ENCODE data around the gene TRIM14.

TRIM14 gene

DNA sequence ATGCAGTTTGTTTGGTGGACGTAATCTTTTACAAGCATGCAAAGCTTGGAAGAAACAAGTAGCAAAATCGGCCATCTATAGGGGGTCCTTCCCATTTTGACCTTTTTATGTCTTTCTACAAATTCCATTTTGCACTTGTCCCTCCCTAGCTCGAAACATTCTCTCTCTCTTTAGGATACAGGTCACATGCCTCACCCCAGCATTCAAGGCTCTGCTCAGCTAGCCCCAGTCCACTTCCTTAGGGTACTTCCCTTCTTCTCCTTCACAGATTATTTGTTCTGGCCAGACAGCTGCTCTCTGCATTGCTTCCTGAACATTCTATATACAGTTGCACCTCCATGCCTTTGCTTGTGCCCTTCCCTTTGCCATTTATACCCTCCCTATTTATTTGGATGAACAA, 31.7 kb upstream of the TRIM14 start:
- Histone ChIP-seq H3K4me3 (ENCODE audit: low read depth, low read length) (no peak overlapping the region), H3K27ac (no peak overlapping the region), H3K36me3 (peaks cover 42% of the 10 kb centered on the region), H3K9me3 (ENCODE audit: severe bottlenecking) (no peaks in the 10 kb centered on the region), H3K27me3 (ENCODE audit: insufficient read depth, low read depth, severe bottlenecking) (no peaks in the 10 kb centered on the region)
- TF ChIP-seq, protein P1, sequence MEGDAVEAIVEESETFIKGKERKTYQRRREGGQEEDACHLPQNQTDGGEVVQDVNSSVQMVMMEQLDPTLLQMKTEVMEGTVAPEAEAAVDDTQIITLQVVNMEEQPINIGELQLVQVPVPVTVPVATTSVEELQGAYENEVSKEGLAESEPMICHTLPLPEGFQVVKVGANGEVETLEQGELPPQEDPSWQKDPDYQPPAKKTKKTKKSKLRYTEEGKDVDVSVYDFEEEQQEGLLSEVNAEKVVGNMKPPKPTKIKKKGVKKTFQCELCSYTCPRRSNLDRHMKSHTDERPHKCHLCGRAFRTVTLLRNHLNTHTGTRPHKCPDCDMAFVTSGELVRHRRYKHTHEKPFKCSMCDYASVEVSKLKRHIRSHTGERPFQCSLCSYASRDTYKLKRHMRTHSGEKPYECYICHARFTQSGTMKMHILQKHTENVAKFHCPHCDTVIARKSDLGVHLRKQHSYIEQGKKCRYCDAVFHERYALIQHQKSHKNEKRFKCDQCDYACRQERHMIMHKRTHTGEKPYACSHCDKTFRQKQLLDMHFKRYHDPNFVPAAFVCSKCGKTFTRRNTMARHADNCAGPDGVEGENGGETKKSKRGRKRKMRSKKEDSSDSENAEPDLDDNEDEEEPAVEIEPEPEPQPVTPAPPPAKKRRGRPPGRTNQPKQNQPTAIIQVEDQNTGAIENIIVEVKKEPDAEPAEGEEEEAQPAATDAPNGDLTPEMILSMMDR (IDR thresholded peaks at IDR 0.05; ENCODE audit: low read depth, low read length), result no peak
- DNase-seq, result no peak

DNA sequence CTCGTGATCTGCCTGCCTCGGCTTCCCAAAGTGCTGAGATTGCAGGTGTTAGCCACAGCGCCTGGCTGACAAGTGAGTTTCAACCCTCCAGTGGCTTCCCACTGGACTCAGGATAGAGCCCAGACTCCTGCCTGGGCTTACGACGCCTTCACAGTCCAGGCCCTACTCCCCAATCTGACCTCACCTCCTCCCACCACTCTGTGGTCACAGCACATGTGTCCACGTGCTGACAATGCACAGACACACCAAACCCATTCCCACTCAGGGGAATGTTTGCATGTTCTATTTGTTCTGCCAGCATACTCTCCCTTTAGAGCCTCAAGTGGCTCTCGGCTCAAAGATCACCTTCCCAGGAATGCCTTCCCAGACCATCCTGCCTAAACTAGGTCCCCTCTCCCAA, 31.1 kb upstream of the TRIM14 start:
- H3K9me3 ChIP-seq (ENCODE audit: severe bottlenecking), result no peaks in the 10 kb centered on the region
- TF ChIP-seq, protein P1 (IDR thresholded peaks at IDR 0.05; ENCODE audit: low read depth, low read length), result no peak
- no peak overlapping the region for H3K27ac ChIP-seq
- H3K27me3 ChIP-seq (ENCODE audit: insufficient read depth, low read depth, severe bottlenecking), result no peaks in the 10 kb centered on the region
- H3K36me3 ChIP-seq, result peaks cover 38% of the 10 kb centered on the region
- DNase-seq, result no peak
- no peak overlapping the region for H3K4me3 ChIP-seq (ENCODE audit: low read depth, low read length)

DNA sequence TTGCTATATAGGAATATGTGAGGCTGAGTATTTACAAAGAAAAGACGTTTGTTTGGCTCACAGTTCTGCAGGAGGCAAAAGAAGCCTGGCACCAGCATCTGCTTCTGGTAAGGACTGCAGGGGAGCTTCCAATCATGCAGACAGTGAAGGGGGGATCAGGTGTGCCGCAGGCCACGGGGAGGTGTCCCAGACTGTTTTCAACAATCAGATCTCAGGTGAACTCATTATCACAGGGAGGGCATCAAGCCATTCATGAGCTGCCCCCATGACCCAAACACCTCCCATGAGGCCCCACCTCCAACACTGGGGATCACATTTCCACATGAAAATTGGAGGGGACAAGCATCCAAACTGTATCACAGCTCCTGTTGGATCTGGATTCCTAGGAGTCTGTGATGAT, 30.4 kb upstream of the TRIM14 start:
- Histone ChIP-seq H3K27me3 (ENCODE audit: insufficient read depth, low read depth, severe bottlenecking) (no peaks in the 10 kb centered on the region), H3K27ac (no peak overlapping the region), H3K4me3 (ENCODE audit: low read depth, low read length) (no peak overlapping the region), H3K9me3 (ENCODE audit: severe bottlenecking) (no peaks in the 10 kb centered on the region), H3K36me3 (peaks cover 33% of the 10 kb centered on the region)
- TF ChIP-seq, protein P1 (IDR thresholded peaks at IDR 0.05; ENCODE audit: low read depth, low read length), result no peak
- no peak for DNase-seq

GRCh38 chr9:98148486-98148885, 29.5 kb upstream of the TRIM14 start:
- Histone ChIP-seq H3K27ac (no peak overlapping the region), H3K36me3 (peaks cover 35% of the 10 kb centered on the region), H3K4me3 (ENCODE audit: low read depth, low read length) (no peak overlapping the region), H3K27me3 (ENCODE audit: insufficient read depth, low read depth, severe bottlenecking) (no peaks in the 10 kb centered on the region), H3K9me3 (ENCODE audit: severe bottlenecking) (no peaks in the 10 kb centered on the region)
- no peak for DNase-seq
- TF ChIP-seq, protein P1 (IDR thresholded peaks at IDR 0.05; ENCODE audit: low read depth, low read length), result no peak

DNA sequence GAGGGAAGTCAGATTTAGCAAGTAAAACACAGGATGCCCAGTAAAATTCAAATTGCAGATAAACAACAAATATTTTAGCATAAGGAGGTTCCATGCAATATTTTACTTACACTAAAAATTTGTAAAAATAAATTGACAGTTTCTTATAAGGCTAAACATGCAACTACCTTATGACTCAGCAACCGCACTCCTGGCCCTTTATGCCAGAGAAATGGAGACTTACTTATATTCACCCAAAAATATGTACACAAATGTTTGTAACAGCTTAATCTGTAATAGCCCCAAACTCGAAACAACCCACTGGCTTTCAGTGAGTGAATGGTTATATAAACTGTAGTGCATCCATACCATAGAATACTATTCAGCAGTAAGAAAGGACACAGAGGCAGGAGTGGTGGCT, 28.6 kb upstream of the TRIM14 start:
- Histone ChIP-seq H3K36me3 (peaks cover 31% of the 10 kb centered on the region), H3K4me3 (ENCODE audit: low read depth, low read length) (no peak overlapping the region), H3K9me3 (ENCODE audit: severe bottlenecking) (no peaks in the 10 kb centered on the region), H3K27ac (no peak overlapping the region), H3K27me3 (ENCODE audit: insufficient read depth, low read depth, severe bottlenecking) (no peaks in the 10 kb centered on the region)
- DNase-seq, result no peak
- TF ChIP-seq, protein P1 (IDR thresholded peaks at IDR 0.05; ENCODE audit: low read depth, low read length), result no peak

Measured in WERI-Rb-1 (cell line).